HepG2 (cell line): ENCODE data around the gene ADAMTS15. TPM values are rescaled to one million over a fixed set of nuclear protein-coding genes. Genes with fewer than 3 reads are reported as not detected.

ENCODE experiments used
- ATAC-seq: fragments of 200-7000 bp; cut with Tn5 transposase; 3 replicates; pipeline ENCODE4 v1.9.1; 2020; ENCODE audit warnings: mild to moderate bottlenecking, moderate library complexity
- BruUV-seq: library from RNA; stranded (reverse); fragments of 400-500 nt; replicated peaks from 2 replicates; lab custom pipeline; 2021; lab: Mats Ljungman, UMichigan
- CTCF ChIA-PET: fragments of 300-600 bp; formaldehyde crosslinking; extraction: SDS; loops from one replicate; lab custom pipeline; 2021; ENCODE audit warnings: low total read pairs, inconsistent platforms, low intra/inter-chr PET ratio; lab: Yijun Ruan, JAX
- POLR2A ChIA-PET: fragments of 350-600 bp; sonication (Branson Sonifier 250); formaldehyde crosslinking; loops from one replicate; lab custom pipeline; 2020; ENCODE audit warnings: antibody characterized with exemption, inconsistent platforms; lab: Yijun Ruan, JAX
- DNase-seq: peaks from one replicate; pipeline ENCODE4 v3.0.0-alpha.2; 2015; ENCODE audit warnings: low spot score
- FAIRE-seq: peaks from 3 replicates; lab custom pipeline; 2011; peaks lifted over from hg19 to GRCh38; lab: Jason Lieb, UNC
- H2AFZ ChIP-seq: one replicate; pipeline ENCODE4 v1.6.1; 2011; ENCODE audit warnings: low read length, inconsistent platforms
- H3K27ac ChIP-seq: fragments of 300-600 bp; 3 replicates; pipeline ENCODE4 v1.8.0; 2011; ENCODE audit warnings: mixed run types, mild to moderate bottlenecking, mixed read lengths, low read length, inconsistent platforms; ENCODE audit not compliant: insufficient read depth; ENCODE audit errors: extremely low read length
- H3K27me3 ChIP-seq, 2 experiments: fragments of 200-600 bp in 1 of 2; 2 replicates in 1 of 2; 3 replicates in 1 of 2; pipeline versions ENCODE4 v1.6.0 to v1.8.0; 2011; ENCODE audit warnings: low read length in 2 of 2, mild to moderate bottlenecking in 2 of 2, moderate library complexity in 2 of 2, inconsistent platforms in 1 of 2; ENCODE audit not compliant: insufficient read depth in 2 of 2, control insufficient read depth in 1 of 2
- H3K36me3 ChIP-seq, 2 experiments: fragments of 200-600 bp in 1 of 2; replicated peaks in 1 of 2; 2 replicates in 1 of 2; 3 replicates in 1 of 2; pipeline versions ENCODE4 v1.5.1 to v1.8.0; 2011; ENCODE audit warnings: low read length in 2 of 2, inconsistent platforms in 1 of 2; ENCODE audit not compliant: insufficient read depth in 2 of 2, control insufficient read depth in 1 of 2
- H3K4me1 ChIP-seq: 2 replicates; pipeline ENCODE4 v1.5.1; 2012; ENCODE audit warnings: low read length, inconsistent platforms; ENCODE audit not compliant: insufficient read depth
- H3K4me2 ChIP-seq: 2 replicates; pipeline ENCODE4 v1.6.0; 2011; ENCODE audit warnings: low read depth, low read length, inconsistent platforms
- H3K4me3 ChIP-seq, 3 experiments: fragments of 200-600 bp in 1 of 3; sonication (generic), shearing (Covaris generic) in 1 of 3; replicated peaks in 1 of 3; 2 replicates each; pipeline ENCODE4 v1.5.1; 2011 to 2016; ENCODE audit warnings: low read length in 3 of 3, inconsistent platforms in 2 of 3, low read depth in 2 of 3, mild to moderate bottlenecking in 2 of 3, control low read depth in 1 of 3, mixed read lengths in 1 of 3; ENCODE audit not compliant: insufficient read depth in 1 of 3
- H3K79me2 ChIP-seq: one replicate; pipeline ENCODE4 v1.6.1; 2011; ENCODE audit warnings: low read length, inconsistent platforms; ENCODE audit not compliant: insufficient read depth
- H3K9ac ChIP-seq: 2 replicates; pipeline ENCODE4 v1.6.0; 2011; ENCODE audit warnings: mild to moderate bottlenecking, low read depth, low read length, inconsistent platforms; ENCODE audit not compliant: insufficient read depth
- H3K9me3 ChIP-seq: 2 replicates; pipeline ENCODE4 v1.5.1; 2012; ENCODE audit warnings: mild to moderate bottlenecking, low read length
- H4K20me1 ChIP-seq: 2 replicates; pipeline ENCODE4 v1.6.0; 2011; ENCODE audit warnings: inconsistent platforms, mild to moderate bottlenecking, low read length, moderate library complexity; ENCODE audit not compliant: insufficient read depth
- CHD2 ChIP-seq: IDR thresholded peaks from 2 replicates; pipeline ENCODE4 v1.6.1; 2011; ENCODE audit warnings: low read depth, low read length, improper control_type of control experiment
- DMAP1 ChIP-seq: IDR thresholded peaks from 2 replicates; pipeline ENCODE4 v1.6.1; 2016
- NR3C1 ChIP-seq: sonication (generic); formaldehyde crosslinking; IDR thresholded peaks from 2 replicates; pipeline ENCODE4 v1.4.0; 2020; ENCODE audit warnings: missing genetic modification reagents
- RBM22 ChIP-seq: fragments of 200-400 bp; formaldehyde crosslinking; optimal IDR thresholded peaks from 2 replicates; pipeline ENCODE3; 2017; ENCODE audit warnings: mild to moderate bottlenecking, low read length, moderate library complexity
- SIX4 ChIP-seq: sonication (generic); formaldehyde crosslinking; IDR thresholded peaks from 2 replicates; pipeline ENCODE4 v1.4.0; 2020; ENCODE audit warnings: missing genetic modification reagents
- SNAI1 ChIP-seq: sonication (generic); formaldehyde crosslinking; IDR thresholded peaks from 2 replicates; pipeline ENCODE4 v1.5.0; 2020; ENCODE audit warnings: mild to moderate bottlenecking, missing genetic modification reagents, borderline replicate concordance
- WIZ ChIP-seq: sonication (generic); formaldehyde crosslinking; IDR thresholded peaks from 2 replicates; pipeline ENCODE4 v1.5.1; 2020; ENCODE audit warnings: mild to moderate bottlenecking, missing genetic modification reagents
- ZNF160 ChIP-seq: sonication (generic); formaldehyde crosslinking; IDR thresholded peaks from 2 replicates; pipeline ENCODE4 v1.8.0; 2022; ENCODE audit warnings: mild to moderate bottlenecking, inconsistent platforms, missing genetic modification reagents
- ZNF180 ChIP-seq: sonication (generic); formaldehyde crosslinking; IDR thresholded peaks from 2 replicates; pipeline ENCODE4 v1.4.0; 2020; ENCODE audit warnings: low read depth, missing genetic modification reagents, borderline replicate concordance
- ZNF225 ChIP-seq: sonication (generic); formaldehyde crosslinking; IDR thresholded peaks from 2 replicates; pipeline ENCODE4 v1.4.0; 2020; ENCODE audit warnings: mild to moderate bottlenecking, missing genetic modification reagents
- ZNF33B ChIP-seq: sonication (generic); formaldehyde crosslinking; IDR thresholded peaks from 2 replicates; pipeline ENCODE4 v1.5.1; 2020; ENCODE audit warnings: mild to moderate bottlenecking, missing genetic modification reagents
- ZNF44 ChIP-seq: sonication (generic); formaldehyde crosslinking; IDR thresholded peaks from 2 replicates; pipeline ENCODE4 v1.5.1; 2020; ENCODE audit warnings: mild to moderate bottlenecking, missing genetic modification reagents
- ZSCAN9 ChIP-seq: IDR thresholded peaks from 2 replicates; pipeline ENCODE4 v1.6.1; 2016; ENCODE audit warnings: borderline replicate concordance
- WGBS: methylation state at CpG from one replicate; pipeline ENCODE4 v1.1.6; 2017; ENCODE audit warnings: low lambda C conversion rate; 5-methylcytosine and 5-hydroxymethylcytosine counted together
- in situ Hi-C: cut with HindIII; loops from 2 replicates; pipeline ENCODE4 v1.10.0; 2017; ENCODE audit warnings: low pct_unique_long_range_greater_than_20kb; ENCODE audit not compliant: extremely low pct_ligation_motif_present
- intact Hi-C: fragments of 100-400 bp; cut with micrococcal nuclease; formaldehyde crosslinking; loops from one replicate; pipeline ENCODE4 v1.10.0; 2022; ENCODE audit not compliant: unreplicated experiment
- polyA plus RNA-seq, 8 experiments: library from polyadenylated mRNA; depleted of rRNA in 3 of 8; stranded (reverse) in 7 of 8; unstranded in 1 of 8; fragments of >200 nt; fragmentation: Illumina TruSeq in 4 of 8; extraction: Trizol in 4 of 8; gene quantifications; 2 replicates each; pipeline versions ENCODE4 v1.2.1 to v1.2.3, GENCODE V29; 2011 to 2016; ENCODE audit warnings: low read depth in 4 of 8, missing spikeins in 1 of 8, mixed read lengths in 1 of 8; ENCODE audit not compliant: insufficient read depth in 1 of 8
- total RNA-seq, 5 experiments: library from RNA; depleted of rRNA; stranded (reverse); fragments of >200 nt; fragmentation: Illumina TruSeq; extraction: Trizol; gene quantifications; 2 replicates each; pipeline ENCODE4 v1.2.3, GENCODE V29; 2016; ENCODE audit warnings: low read depth in 1 of 5
- TF ChIP-seq, protein P1 (sequence below): sonication (generic); formaldehyde crosslinking; IDR thresholded peaks from 2 replicates; pipeline ENCODE4 v1.4.0; 2020; ENCODE audit warnings: mild to moderate bottlenecking, low read depth, missing genetic modification reagents
- TF ChIP-seq, protein P2 (sequence below): sonication (generic); formaldehyde crosslinking; conservative IDR thresholded peaks from 2 replicates; pipeline ENCODE4 v1.5.0; 2020; ENCODE audit warnings: missing genetic modification reagents
- TF ChIP-seq, protein P3 (sequence below): sonication (generic); formaldehyde crosslinking; IDR thresholded peaks from 2 replicates; pipeline ENCODE4 v1.4.0; 2020; ENCODE audit warnings: missing genetic modification reagents
- TF ChIP-seq, protein P4 (sequence below): sonication (generic); formaldehyde crosslinking; IDR thresholded peaks from 2 replicates; pipeline ENCODE4 v1.4.0; 2020; ENCODE audit warnings: mild to moderate bottlenecking, missing genetic modification reagents, borderline replicate concordance

ADAMTS15 gene
- total and polyA plus RNA-seq, 2 of the 13 experiments (the other 11 are each of a cell fraction or from before 2014, with no cell fraction given) = 0.01 to 0.02 TPM

DNA sequence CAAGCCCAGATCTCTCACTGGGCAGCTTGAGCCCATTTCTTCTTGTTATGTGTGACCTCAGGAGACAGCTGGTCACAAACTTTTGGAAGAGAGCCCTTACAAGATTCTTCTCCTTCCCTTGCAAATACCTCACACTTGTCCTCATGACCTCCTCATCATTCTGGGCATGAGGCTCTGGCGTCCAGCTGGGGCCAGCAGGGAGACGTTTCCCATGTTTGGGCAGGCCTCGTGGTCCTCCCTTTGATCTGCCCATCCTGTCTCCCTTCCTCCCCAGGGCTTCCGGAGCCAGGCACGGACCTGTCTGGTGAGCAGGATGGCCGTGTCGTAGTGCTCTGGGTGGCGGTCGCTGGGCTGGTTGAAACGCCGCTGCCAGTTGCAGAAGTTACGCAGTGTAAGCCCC is 29.7 kb upstream of the ADAMTS15 start (continued):
- TF ChIP-seq, protein P1, sequence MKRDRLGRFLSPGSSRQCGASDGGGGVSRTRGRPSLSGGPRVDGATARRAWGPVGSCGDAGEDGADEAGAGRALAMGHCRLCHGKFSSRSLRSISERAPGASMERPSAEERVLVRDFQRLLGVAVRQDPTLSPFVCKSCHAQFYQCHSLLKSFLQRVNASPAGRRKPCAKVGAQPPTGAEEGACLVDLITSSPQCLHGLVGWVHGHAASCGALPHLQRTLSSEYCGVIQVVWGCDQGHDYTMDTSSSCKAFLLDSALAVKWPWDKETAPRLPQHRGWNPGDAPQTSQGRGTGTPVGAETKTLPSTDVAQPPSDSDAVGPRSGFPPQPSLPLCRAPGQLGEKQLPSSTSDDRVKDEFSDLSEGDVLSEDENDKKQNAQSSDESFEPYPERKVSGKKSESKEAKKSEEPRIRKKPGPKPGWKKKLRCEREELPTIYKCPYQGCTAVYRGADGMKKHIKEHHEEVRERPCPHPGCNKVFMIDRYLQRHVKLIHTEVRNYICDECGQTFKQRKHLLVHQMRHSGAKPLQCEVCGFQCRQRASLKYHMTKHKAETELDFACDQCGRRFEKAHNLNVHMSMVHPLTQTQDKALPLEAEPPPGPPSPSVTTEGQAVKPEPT = no peak
- TF ChIP-seq, protein P2, sequence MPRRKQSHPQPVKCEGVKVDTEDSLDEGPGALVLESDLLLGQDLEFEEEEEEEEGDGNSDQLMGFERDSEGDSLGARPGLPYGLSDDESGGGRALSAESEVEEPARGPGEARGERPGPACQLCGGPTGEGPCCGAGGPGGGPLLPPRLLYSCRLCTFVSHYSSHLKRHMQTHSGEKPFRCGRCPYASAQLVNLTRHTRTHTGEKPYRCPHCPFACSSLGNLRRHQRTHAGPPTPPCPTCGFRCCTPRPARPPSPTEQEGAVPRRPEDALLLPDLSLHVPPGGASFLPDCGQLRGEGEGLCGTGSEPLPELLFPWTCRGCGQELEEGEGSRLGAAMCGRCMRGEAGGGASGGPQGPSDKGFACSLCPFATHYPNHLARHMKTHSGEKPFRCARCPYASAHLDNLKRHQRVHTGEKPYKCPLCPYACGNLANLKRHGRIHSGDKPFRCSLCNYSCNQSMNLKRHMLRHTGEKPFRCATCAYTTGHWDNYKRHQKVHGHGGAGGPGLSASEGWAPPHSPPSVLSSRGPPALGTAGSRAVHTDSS (CRISPR knock-in tag) = no peak
- no peak for TF ChIP-seq WIZ (CRISPR knock-in tag)
- TF ChIP-seq CHD2 = no peak
- TF ChIP-seq ZSCAN9 (CRISPR knock-in tag) = no peak
- TF ChIP-seq, protein P3, sequence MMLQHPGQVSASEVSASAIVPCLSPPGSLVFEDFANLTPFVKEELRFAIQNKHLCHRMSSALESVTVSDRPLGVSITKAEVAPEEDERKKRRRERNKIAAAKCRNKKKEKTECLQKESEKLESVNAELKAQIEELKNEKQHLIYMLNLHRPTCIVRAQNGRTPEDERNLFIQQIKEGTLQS (CRISPR knock-in tag) = no peak
- no peak for TF ChIP-seq SNAI1 (CRISPR knock-in tag)
- no peak for TF ChIP-seq SIX4 (CRISPR knock-in tag)
- TF ChIP-seq ZNF225 (CRISPR knock-in tag) = no peak

DNA sequence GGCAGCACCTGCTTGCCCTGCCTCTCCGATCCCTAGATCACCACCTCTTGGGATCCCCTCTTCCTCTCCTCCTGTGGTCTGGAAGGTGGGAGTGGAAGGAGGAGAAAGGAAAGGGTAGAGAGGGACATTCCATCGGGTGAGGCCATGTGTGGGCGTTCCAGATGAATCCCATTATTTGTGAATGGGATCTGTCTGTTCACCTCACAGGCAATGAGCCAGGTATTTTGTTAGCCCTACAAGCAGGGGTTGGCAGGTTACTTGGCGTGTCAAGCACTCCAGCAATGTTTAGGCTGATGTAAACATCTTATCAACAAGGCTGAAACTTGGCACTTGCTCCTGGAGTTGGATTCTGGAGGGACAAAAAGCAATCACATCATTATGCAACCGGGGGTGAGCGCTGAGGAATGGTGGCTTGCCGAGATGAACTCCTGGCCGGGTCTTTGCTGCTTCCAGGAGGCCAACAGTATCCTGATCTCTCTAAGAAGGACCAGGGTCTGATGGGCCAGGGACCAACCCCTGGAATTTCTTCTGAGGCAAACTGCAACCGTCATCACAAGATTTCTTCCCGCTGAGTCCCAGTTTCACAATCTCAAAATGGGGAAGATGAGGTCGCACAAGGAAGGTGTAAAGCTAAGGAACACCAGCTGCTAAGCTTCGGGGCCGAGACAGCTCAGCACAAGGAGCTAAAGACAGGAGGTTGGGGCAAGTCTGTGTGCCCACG is 27.8 kb upstream of the ADAMTS15 start:
- in situ Hi-C loops = loop anchor here (5.0 kb wide), 1 partner anchor 208 kb away; no protein-coding TSS in a partner anchor
- no peak for ATAC-seq

More for the DNA sequence above, 27.8 kb upstream of the ADAMTS15 start:
- WGBS = 20% methylated on average over 10 of the region's 14 CpGs
- no peak for DNase-seq
- Histone ChIP-seq H3K27me3 (peaks cover 7 to 92% of the 10 kb centered on the region in 2 experiments; a peak in 4 of 5 replicates), H3K9me3 (no peaks in the 10 kb centered on the region), H3K27ac (no peak overlapping the region), H4K20me1 (no peaks in the 10 kb centered on the region), H3K9ac (no peak overlapping the region)
- intact Hi-C loops = no loop called here
- no peak for TF ChIP-seq RBM22
- TF ChIP-seq, protein P4, sequence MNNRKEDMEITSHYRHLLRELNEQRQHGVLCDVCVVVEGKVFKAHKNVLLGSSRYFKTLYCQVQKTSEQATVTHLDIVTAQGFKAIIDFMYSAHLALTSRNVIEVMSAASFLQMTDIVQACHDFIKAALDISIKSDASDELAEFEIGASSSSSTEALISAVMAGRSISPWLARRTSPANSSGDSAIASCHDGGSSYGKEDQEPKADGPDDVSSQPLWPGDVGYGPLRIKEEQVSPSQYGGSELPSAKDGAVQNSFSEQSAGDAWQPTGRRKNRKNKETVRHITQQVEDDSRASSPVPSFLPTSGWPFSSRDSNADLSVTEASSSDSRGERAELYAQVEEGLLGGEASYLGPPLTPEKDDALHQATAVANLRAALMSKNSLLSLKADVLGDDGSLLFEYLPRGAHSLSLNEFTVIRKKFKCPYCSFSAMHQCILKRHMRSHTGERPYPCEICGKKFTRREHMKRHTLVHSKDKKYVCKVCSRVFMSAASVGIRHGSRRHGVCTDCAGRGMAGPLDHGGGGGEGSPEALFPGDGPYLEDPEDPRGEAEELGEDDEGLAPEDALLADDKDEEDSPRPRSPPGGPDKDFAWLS (CRISPR knock-in tag) = no peak
- no peak for TF ChIP-seq ZNF180 (CRISPR knock-in tag)
- no peak for TF ChIP-seq ZNF160 (CRISPR knock-in tag)
- TF ChIP-seq DMAP1 = no peak
- no peak for TF ChIP-seq ZNF33B (CRISPR knock-in tag)
- no peak for TF ChIP-seq NR3C1 (CRISPR knock-in tag)
- no peak for TF ChIP-seq ZNF44 (CRISPR knock-in tag)
- TF ChIP-seq, all 625 proteins: peak for 0
- Histone ChIP-seq H3K79me2 (no peaks in the 10 kb centered on the region), H3K4me1 (no peaks in the 10 kb centered on the region), H2AFZ (no peak overlapping the region), H3K4me3 (no peak overlapping the region), H3K4me2 (no peak overlapping the region), H3K36me3 (no peaks in the 10 kb centered on the region)
- BruUV-seq = no TSS peak
- CTCF ChIA-PET = no interaction called here
- FAIRE-seq = no peak
- POLR2A ChIA-PET = no interaction called here
